Prostate gland (tissue), 2 donors: ENCODE data around the gene RBM22.

Experiments
- POLR2A ChIP-seq: fragments of 450-650 bp; IDR thresholded peaks from one replicate; pipeline ENCODE4 v1.6.1; 2016; ENCODE audit warnings: antibody characterized with exemption, mild to moderate bottlenecking
- POLR2AphosphoS5 ChIP-seq: sonication (generic); formaldehyde crosslinking; IDR thresholded peaks from one replicate; pipeline ENCODE4 v1.6.1; 2017; ENCODE audit warnings: antibody characterized with exemption
- TF ChIP-seq, protein P1 (sequence below), 4 experiments: fragments of 200-600 bp in 2 of 4; fragments of 450-650 bp in 2 of 4; sonication (generic) in 2 of 4; IDR thresholded peaks; 1 replicate in 3 of 4; 2 replicates in 1 of 4; pipeline ENCODE4 v1.5.1; 2016 to 2019; ENCODE audit warnings: antibody characterized with exemption in 4 of 4, mild to moderate bottlenecking in 2 of 4, moderate library complexity in 2 of 4

GRCh38 chr5:150659360-150660107 lies 41.3 kb downstream of the RBM22 start:
- TF ChIP-seq POLR2AphosphoS5 (no peak), POLR2A (no peak)
- TF ChIP-seq, protein P1, sequence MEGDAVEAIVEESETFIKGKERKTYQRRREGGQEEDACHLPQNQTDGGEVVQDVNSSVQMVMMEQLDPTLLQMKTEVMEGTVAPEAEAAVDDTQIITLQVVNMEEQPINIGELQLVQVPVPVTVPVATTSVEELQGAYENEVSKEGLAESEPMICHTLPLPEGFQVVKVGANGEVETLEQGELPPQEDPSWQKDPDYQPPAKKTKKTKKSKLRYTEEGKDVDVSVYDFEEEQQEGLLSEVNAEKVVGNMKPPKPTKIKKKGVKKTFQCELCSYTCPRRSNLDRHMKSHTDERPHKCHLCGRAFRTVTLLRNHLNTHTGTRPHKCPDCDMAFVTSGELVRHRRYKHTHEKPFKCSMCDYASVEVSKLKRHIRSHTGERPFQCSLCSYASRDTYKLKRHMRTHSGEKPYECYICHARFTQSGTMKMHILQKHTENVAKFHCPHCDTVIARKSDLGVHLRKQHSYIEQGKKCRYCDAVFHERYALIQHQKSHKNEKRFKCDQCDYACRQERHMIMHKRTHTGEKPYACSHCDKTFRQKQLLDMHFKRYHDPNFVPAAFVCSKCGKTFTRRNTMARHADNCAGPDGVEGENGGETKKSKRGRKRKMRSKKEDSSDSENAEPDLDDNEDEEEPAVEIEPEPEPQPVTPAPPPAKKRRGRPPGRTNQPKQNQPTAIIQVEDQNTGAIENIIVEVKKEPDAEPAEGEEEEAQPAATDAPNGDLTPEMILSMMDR (IDR thresholded peaks at IDR 0.05) = no peak
